K562 (cell line): ENCODE results near the gene MALSU1.

Source experiments
- ATF7 ChIP-seq: fragments of 450-650 bp; IDR thresholded peaks from 2 replicates; pipeline ENCODE4 v1.7.1; 2014; ENCODE audit warnings: mild to moderate bottlenecking, moderate library complexity
- CREM ChIP-seq: IDR thresholded peaks from 2 replicates; pipeline ENCODE4 v1.6.1; 2014; ENCODE audit warnings: antibody characterized with exemption, low read depth
- FOXK2 ChIP-seq, 2 experiments: fragments of 450-650 bp; IDR thresholded peaks in 1 of 2; conservative IDR thresholded peaks in 1 of 2; 2 replicates each; pipeline ENCODE4 v1.6.1; 2016; ENCODE audit warnings: low read depth in 2 of 2, mild to moderate bottlenecking in 1 of 2
- HLTF ChIP-seq: fragments of 450-650 bp; IDR thresholded peaks from 2 replicates; pipeline ENCODE4 v1.6.1; 2016
- NR3C1 ChIP-seq: sonication (generic); formaldehyde crosslinking; IDR thresholded peaks from 2 replicates; pipeline ENCODE4 v1.8.1; 2022; ENCODE audit warnings: missing genetic modification reagents
- POLR2A ChIP-seq: fragments of 450-650 bp; conservative IDR thresholded peaks from 2 replicates; pipeline ENCODE4 v1.6.1; 2016
- PRPF4 ChIP-seq: fragments of 200-400 bp; formaldehyde crosslinking; IDR thresholded peaks from one replicate; pipeline ENCODE4 v1.6.1; 2017; ENCODE audit warnings: low read length, low read depth, mild to moderate bottlenecking; ENCODE audit not compliant: insufficient read depth, poor library complexity, severe bottlenecking
- RBM39 ChIP-seq: fragments of 200-400 bp; formaldehyde crosslinking; optimal IDR thresholded peaks from 2 replicates; pipeline ENCODE3; 2018; ENCODE audit warnings: low read depth, low read length
- ZNF274 ChIP-seq: IDR thresholded peaks from 2 replicates; pipeline ENCODE4 v1.6.1; 2011; ENCODE audit warnings: low read depth, mild to moderate bottlenecking, low read length, moderate library complexity, borderline replicate concordance
- TF ChIP-seq, protein P1 (sequence below): fragments of 200-800 bp; sonication (Bioruptor generic); IDR thresholded peaks from 2 replicates; pipeline ENCODE4 v1.6.1; 2017; ENCODE audit warnings: missing genetic modification characterization, missing compliant biosample characterization
- TF ChIP-seq, protein P2 (sequence below): fragments of 250-450 bp; sonication (Bioruptor Pico); IDR thresholded peaks from 2 replicates; pipeline ENCODE4 v1.4.0; 2020

DNA sequence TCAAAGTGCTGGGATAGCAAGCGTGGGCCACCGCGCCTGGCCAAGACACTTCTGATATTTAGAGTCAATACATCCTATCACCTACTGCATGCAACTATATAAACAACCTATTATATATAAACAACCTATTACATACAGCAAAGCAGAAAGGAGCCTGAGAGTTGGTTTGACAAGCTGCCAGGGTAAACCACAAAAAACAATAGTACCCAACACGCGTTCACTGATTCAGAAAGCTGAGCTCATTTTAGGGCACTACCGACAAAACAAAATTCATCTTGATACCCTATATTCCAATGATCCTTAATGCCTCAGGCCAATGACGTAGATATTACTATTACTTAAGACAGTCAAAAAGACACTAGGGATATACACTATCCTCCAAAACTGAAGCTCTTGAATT, 16.2 kb downstream of the MALSU1 start:
- TF ChIP-seq, protein P1, sequence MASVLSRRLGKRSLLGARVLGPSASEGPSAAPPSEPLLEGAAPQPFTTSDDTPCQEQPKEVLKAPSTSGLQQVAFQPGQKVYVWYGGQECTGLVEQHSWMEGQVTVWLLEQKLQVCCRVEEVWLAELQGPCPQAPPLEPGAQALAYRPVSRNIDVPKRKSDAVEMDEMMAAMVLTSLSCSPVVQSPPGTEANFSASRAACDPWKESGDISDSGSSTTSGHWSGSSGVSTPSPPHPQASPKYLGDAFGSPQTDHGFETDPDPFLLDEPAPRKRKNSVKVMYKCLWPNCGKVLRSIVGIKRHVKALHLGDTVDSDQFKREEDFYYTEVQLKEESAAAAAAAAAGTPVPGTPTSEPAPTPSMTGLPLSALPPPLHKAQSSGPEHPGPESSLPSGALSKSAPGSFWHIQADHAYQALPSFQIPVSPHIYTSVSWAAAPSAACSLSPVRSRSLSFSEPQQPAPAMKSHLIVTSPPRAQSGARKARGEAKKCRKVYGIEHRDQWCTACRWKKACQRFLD (CRISPR knock-in tag) = no peak
- no peak for TF ChIP-seq CREM
- no peak for TF ChIP-seq PRPF4
- TF ChIP-seq, protein P2, sequence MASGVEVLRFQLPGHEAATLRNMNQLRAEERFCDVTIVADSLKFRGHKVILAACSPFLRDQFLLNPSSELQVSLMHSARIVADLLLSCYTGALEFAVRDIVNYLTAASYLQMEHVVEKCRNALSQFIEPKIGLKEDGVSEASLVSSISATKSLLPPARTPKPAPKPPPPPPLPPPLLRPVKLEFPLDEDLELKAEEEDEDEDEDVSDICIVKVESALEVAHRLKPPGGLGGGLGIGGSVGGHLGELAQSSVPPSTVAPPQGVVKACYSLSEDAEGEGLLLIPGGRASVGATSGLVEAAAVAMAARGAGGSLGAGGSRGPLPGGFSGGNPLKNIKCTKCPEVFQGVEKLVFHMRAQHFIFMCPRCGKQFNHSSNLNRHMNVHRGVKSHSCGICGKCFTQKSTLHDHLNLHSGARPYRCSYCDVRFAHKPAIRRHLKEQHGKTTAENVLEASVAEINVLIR (CRISPR knock-in tag) = no peak
- no peak for TF ChIP-seq HLTF
- TF ChIP-seq RBM39 = no peak
- TF ChIP-seq FOXK2 (conservative IDR thresholded peaks at IDR 0.05 in 1 of 2, IDR thresholded peaks at IDR 0.05 in 1 of 2; ENCODE audit: low read depth in 2 of 2) = no peak
- TF ChIP-seq ATF7 = no peak
- no peak for TF ChIP-seq ZNF274
- TF ChIP-seq POLR2A = no peak
- TF ChIP-seq NR3C1 (CRISPR knock-in tag) = no peak
